Neural progenitor cell (in vitro differentiated cells): ENCODE data around the gene TBRG4. TPM values are rescaled to one million over a fixed set of nuclear protein-coding genes. Genes with fewer than 3 reads are reported as not detected.

Source experiments
- DNase-seq: peaks from one replicate; pipeline ENCODE4 v3.0.0-alpha.2; 2016; ENCODE audit warnings: low spot score
- H2AFZ ChIP-seq: fragments of 200-600 bp; sonication (generic); replicated peaks from 2 replicates; pipeline ENCODE4 v1.6.1; 2016; ENCODE audit warnings: antibody characterized with exemption
- H3F3A ChIP-seq: fragments of 200-600 bp; sonication (generic); 2 replicates; pipeline ENCODE4 v1.6.1; 2016; ENCODE audit warnings: antibody characterized with exemption, low read depth
- H3K27ac ChIP-seq: fragments of 200-600 bp; sonication (generic); 2 replicates; pipeline ENCODE4 v1.5.1; 2016; ENCODE audit warnings: mild to moderate bottlenecking
- H3K27me3 ChIP-seq: fragments of 200-600 bp; sonication (generic); 2 replicates; pipeline ENCODE4 v1.6.1; 2016; ENCODE audit warnings: mild to moderate bottlenecking, moderate library complexity
- H3K36me3 ChIP-seq: fragments of 200-600 bp; sonication (generic); 2 replicates; pipeline ENCODE4 v1.5.1; 2016
- H3K4me1 ChIP-seq: fragments of 200-600 bp; sonication (generic); 2 replicates; pipeline ENCODE4 v1.6.1; 2016; ENCODE audit warnings: mixed run types
- H3K4me2 ChIP-seq: fragments of 200-600 bp; sonication (generic); 2 replicates; pipeline ENCODE4 v1.6.1; 2016
- H3K4me3 ChIP-seq: fragments of 200-600 bp; sonication (generic); 2 replicates; pipeline ENCODE4 v1.5.1; 2016
- H3K79me2 ChIP-seq: fragments of 200-600 bp; sonication (generic); 2 replicates; pipeline ENCODE4 v1.6.1; 2016; ENCODE audit warnings: low read depth
- H3K9ac ChIP-seq: fragments of 200-600 bp; sonication (generic); 2 replicates; pipeline ENCODE4 v1.6.1; 2016
- H3K9me3 ChIP-seq: fragments of 200-600 bp; sonication (generic); 2 replicates; pipeline ENCODE4 v1.5.1; 2016; ENCODE audit warnings: low read depth
- H4K20me1 ChIP-seq: fragments of 200-600 bp; sonication (generic); 2 replicates; pipeline ENCODE4 v1.6.1; 2016; ENCODE audit warnings: low read depth
- H3K27ac Mint-ChIP-seq: 3 replicates; pipeline ENCODE4 v1.8.0; 2021; ENCODE audit warnings: mixed read lengths
- H3K27me3 Mint-ChIP-seq: 2 replicates; pipeline ENCODE4 v1.8.0; 2022; ENCODE audit warnings: low read depth, mild to moderate bottlenecking, inconsistent platforms, moderate library complexity, mixed read lengths; ENCODE audit not compliant: insufficient read depth
- H3K36me3 Mint-ChIP-seq: 3 replicates; pipeline ENCODE4 v1.8.0; 2021; ENCODE audit warnings: mixed read lengths
- H3K4me1 Mint-ChIP-seq: 3 replicates; pipeline ENCODE4 v1.8.0; 2021; ENCODE audit warnings: mixed read lengths
- H3K4me3 Mint-ChIP-seq: 3 replicates; pipeline ENCODE4 v1.8.0; 2021; ENCODE audit warnings: mild to moderate bottlenecking, moderate library complexity, mixed read lengths
- H3K9me3 Mint-ChIP-seq: 3 replicates; pipeline ENCODE4 v1.8.0; 2020; ENCODE audit warnings: mixed read lengths
- CTCF ChIP-seq: fragments of 200-600 bp; sonication (generic); IDR thresholded peaks from 2 replicates; pipeline ENCODE4 v1.5.1; 2017; ENCODE audit warnings: antibody characterized with exemption, mild to moderate bottlenecking
- EZH2 ChIP-seq: fragments of 200-600 bp; sonication (generic); IDR thresholded peaks from 2 replicates; pipeline ENCODE4 v1.6.1; 2017; ENCODE audit warnings: antibody characterized with exemption, mild to moderate bottlenecking, moderate library complexity
- EZH2phosphoT487 ChIP-seq: fragments of 200-600 bp; sonication (generic); IDR thresholded peaks from 2 replicates; pipeline ENCODE4 v1.6.1; 2017; ENCODE audit warnings: antibody characterized with exemption
- total RNA-seq: library from RNA; depleted of rRNA; stranded (reverse); fragments of >200 nt; gene quantifications from 2 replicates; pipeline ENCODE4 v1.2.3, GENCODE V29; 2015; ENCODE audit warnings: low replicate concordance

Gene TBRG4
- total RNA-seq, 1 donor from 2014 or later: 32.2 TPM

- Histone ChIP-seq H3K9me3 (no peaks in the 10 kb centered on the region), H3K4me3 (no peak overlapping the region), H3K79me2 (no peaks in the 10 kb centered on the region), H3K27me3 (no peaks in the 10 kb centered on the region), H3K36me3 (no peaks in the 10 kb centered on the region), H3K27ac (no peak overlapping the region), H2AFZ (no peak overlapping the region), H4K20me1 (no peaks in the 10 kb centered on the region), H3F3A (no peaks in the 10 kb centered on the region), H3K9ac (no peak overlapping the region), H3K4me1 (no peaks in the 10 kb centered on the region), H3K4me2 (no peak overlapping the region)
- DNase-seq: no peak
- no peaks in the 10 kb centered on the region for H3K9me3 Mint-ChIP-seq
- H3K36me3 Mint-ChIP-seq: no peaks in the 10 kb centered on the region
- peaks cover 9% of the 10 kb centered on the region for H3K27me3 Mint-ChIP-seq
- TF ChIP-seq EZH2phosphoT487 (no peak), CTCF (no peak), EZH2 (no peak)
- H3K27ac Mint-ChIP-seq: no peak overlapping the region
- H3K4me3 Mint-ChIP-seq: no peak overlapping the region
- peaks cover 7% of the 10 kb centered on the region for H3K4me1 Mint-ChIP-seq
Observed at GRCh38 chr7:45145881-45146280, 34.4 kb upstream of the TBRG4 start.

- Histone ChIP-seq H2AFZ (no peak overlapping the region), H3K27me3 (no peaks in the 10 kb centered on the region), H3K79me2 (no peaks in the 10 kb centered on the region), H3K4me2 (no peak overlapping the region), H3K9me3 (no peaks in the 10 kb centered on the region), H3F3A (no peaks in the 10 kb centered on the region), H3K36me3 (no peaks in the 10 kb centered on the region), H3K9ac (no peak overlapping the region), H4K20me1 (no peaks in the 10 kb centered on the region), H3K27ac (no peak overlapping the region), H3K4me1 (no peaks in the 10 kb centered on the region), H3K4me3 (no peak overlapping the region)
- no peaks in the 10 kb centered on the region for H3K9me3 Mint-ChIP-seq
- TF ChIP-seq EZH2phosphoT487 (no peak), EZH2 (no peak), CTCF (no peak)
- H3K4me1 Mint-ChIP-seq: peaks cover 2% of the 10 kb centered on the region
- no peak for DNase-seq
- H3K36me3 Mint-ChIP-seq: no peaks in the 10 kb centered on the region
- no peak overlapping the region for H3K4me3 Mint-ChIP-seq
- H3K27me3 Mint-ChIP-seq: peaks cover 9% of the 10 kb centered on the region
- H3K27ac Mint-ChIP-seq: no peak overlapping the region
Observed at GRCh38 chr7:45143616-45144015, 32.1 kb upstream of the TBRG4 start.

GRCh38 chr7:45140827-45141226 is 29.3 kb upstream of the TBRG4 start:
- Histone ChIP-seq H3K27me3 (no peaks in the 10 kb centered on the region), H3K79me2 (no peaks in the 10 kb centered on the region), H2AFZ (no peak overlapping the region), H3K4me1 (no peaks in the 10 kb centered on the region), H3K36me3 (no peaks in the 10 kb centered on the region), H3F3A (no peaks in the 10 kb centered on the region), H3K9me3 (no peaks in the 10 kb centered on the region), H3K27ac (no peak overlapping the region), H3K9ac (no peak overlapping the region), H4K20me1 (no peaks in the 10 kb centered on the region), H3K4me3 (no peak overlapping the region), H3K4me2 (no peak overlapping the region)
- Mint-ChIP-seq H3K27me3 (peaks cover 8% of the 10 kb centered on the region), H3K4me3 (no peak overlapping the region), H3K27ac (no peak overlapping the region), H3K36me3 (no peaks in the 10 kb centered on the region), H3K9me3 (no peaks in the 10 kb centered on the region), H3K4me1 (peaks cover 6% of the 10 kb centered on the region)
- TF ChIP-seq CTCF: no peak
- TF ChIP-seq EZH2phosphoT487: no peak
- no peak for DNase-seq
